ENCODE results near the gene RBM46.

The RBM46 gene, protein sequence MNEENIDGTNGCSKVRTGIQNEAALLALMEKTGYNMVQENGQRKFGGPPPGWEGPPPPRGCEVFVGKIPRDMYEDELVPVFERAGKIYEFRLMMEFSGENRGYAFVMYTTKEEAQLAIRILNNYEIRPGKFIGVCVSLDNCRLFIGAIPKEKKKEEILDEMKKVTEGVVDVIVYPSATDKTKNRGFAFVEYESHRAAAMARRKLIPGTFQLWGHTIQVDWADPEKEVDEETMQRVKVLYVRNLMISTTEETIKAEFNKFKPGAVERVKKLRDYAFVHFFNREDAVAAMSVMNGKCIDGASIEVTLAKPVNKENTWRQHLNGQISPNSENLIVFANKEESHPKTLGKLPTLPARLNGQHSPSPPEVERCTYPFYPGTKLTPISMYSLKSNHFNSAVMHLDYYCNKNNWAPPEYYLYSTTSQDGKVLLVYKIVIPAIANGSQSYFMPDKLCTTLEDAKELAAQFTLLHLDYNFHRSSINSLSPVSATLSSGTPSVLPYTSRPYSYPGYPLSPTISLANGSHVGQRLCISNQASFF

DNA sequence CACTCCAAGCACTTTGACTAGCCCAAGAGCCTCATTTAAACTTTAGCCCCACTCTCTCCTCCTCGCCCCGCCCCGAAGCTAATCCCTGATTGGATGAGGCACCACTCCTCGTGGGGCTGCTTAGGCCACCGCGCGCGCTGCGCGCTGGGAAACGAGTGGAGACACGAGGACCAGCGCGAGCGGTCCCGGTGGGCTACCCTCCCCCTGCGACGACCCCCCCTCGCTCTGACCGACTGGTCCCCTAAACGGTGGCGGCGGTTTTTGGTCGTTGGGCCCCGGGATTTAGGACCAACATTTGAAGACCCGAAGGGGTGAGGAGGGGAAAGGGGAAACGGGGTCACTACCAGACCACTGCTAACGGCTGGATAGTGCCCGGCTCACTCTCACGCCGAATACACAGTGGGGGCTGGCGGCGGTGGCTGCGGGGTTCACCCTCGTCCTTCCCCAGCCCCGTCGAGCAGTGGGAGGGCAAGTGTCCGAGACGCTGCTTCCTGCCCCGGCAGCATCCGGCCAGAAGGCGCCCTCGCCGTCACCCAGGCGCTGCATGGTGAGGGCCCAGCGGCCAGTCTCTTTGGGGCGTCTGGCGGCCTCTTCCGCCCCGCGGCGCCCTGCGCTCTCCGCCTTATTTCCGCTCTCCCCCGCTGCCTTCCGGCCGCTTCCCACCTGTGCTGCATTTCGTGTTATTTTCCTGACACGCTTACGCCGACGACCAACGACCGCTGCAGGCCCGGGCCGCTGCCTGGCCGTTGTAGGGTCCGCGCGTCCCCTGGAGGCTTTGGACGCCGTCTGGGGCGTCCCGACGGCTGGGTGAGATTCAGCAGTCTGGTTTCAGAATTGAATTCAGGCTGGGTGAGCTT lies at the start of gene RBM46:
RBM46 (plus strand) TSS at position 147 of the 857 bp plus-strand sequence. CDS start 15,481 bp downstream, outside the sequence.
- DNase-seq = no peak

DNA sequence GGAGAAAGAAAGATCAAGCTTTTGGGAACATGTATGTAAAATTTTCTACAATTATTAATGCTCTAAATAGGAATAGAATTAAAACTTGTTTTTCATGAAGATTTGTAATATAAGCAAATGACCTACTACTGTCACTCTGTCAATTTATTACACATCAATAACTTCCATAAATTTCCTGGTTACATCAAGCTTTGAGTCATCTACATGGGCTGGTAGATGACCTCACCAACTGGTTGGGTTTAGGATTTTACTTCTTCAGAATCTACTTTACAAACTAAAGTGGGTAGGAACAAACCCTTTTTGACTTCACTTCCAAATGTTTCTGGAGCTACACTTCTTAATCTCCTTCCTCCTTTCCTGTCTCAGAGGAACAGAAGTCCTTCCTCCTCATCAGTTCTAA lies 49.3 kb upstream of the RBM46 start:
- no peak for DNase-seq

DNA sequence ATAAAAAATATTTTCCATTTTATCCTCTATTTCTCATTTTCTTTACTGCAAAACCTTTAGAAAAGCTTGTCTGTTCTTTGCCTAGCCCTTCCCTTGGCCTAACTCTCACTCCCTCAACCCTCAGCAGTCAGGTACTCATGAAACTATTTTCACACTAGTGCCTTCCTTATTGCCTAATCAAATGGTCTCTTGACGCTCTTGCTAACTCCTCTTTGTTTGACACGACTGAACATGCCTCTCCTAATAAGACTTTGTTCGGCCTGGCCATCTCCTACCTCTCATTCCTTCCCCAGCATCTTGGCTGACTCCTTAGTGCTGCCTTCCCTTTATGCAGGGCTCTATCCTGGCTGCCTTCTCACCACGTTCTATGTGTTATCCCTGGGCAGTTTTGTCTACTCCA lies 48.4 kb upstream of the RBM46 start:
- no peak for DNase-seq

- no peak for DNase-seq
Observed at GRCh38 chr4:154736770-154737169, 44.3 kb upstream of the RBM46 start.

- no peak for DNase-seq
Observed at GRCh38 chr4:154738426-154738825, 42.6 kb upstream of the RBM46 start.

DNA sequence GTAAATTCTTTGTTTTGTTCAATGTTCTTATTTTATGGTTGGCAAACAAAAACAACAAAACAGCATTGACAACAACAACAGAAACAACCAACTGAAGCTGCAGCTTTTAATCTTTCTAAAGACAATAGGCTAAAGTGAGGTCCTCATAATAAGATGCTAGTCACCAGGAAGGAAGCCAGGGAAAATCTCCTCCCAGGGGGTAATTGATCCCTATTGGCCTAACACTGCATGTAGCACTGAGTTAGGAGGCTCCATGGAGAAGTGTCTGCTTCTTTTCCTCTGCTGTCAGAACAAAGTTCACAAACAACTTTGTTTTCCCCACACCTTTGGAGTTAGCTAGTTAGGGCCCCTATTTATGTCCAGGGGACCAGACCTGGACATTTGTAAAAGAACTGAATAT lies 42.0 kb upstream of the RBM46 start:
- no peak for DNase-seq

DNA sequence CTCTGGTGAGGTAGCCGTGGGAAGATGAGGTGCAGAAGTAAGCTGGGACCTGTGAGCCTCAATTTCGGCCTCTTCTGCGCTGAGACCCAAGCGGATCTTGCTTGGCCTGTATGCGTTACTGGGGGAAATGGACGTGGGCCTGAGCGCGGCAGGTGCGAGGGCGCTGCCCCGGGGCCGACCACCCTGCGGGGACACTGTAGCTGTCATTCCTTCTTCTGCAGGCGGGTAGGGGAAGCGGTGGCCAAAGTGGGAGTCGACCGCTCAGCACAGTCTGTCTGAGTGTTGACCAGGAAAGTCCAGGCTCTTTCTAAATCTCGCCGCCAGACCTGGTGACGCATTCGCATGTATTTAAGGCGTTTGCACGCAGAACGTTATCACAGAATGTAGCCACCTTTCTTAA lies 40.6 kb upstream of the RBM46 start:
- no peak for DNase-seq

DNA sequence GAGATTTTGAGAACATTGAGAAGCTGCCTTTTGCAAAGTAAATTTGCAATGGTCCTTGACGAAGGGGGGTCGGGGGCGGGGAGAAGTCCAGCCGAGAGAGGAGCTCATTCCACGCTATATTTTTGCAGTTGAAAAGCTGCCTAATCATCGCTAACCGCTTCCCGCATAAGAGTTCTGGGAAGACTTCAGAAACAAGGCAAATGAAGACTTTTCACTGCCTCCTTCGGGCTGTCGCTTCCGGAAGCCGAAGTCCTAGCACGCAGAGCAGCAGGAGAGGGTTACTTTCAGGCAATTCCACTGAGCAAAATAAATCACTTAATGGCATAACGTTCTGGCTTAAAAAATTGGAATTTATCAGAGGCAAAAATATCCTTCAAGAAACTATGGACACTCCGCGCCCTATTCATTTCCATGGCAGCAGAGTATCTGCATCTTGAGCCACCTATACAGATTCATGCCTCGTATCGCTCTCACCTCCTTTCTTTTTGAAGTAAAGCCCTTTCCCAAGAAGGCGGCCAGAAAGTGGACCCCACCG lies 39.9 kb upstream of the RBM46 start:
- DNase-seq = no peak

DNA sequence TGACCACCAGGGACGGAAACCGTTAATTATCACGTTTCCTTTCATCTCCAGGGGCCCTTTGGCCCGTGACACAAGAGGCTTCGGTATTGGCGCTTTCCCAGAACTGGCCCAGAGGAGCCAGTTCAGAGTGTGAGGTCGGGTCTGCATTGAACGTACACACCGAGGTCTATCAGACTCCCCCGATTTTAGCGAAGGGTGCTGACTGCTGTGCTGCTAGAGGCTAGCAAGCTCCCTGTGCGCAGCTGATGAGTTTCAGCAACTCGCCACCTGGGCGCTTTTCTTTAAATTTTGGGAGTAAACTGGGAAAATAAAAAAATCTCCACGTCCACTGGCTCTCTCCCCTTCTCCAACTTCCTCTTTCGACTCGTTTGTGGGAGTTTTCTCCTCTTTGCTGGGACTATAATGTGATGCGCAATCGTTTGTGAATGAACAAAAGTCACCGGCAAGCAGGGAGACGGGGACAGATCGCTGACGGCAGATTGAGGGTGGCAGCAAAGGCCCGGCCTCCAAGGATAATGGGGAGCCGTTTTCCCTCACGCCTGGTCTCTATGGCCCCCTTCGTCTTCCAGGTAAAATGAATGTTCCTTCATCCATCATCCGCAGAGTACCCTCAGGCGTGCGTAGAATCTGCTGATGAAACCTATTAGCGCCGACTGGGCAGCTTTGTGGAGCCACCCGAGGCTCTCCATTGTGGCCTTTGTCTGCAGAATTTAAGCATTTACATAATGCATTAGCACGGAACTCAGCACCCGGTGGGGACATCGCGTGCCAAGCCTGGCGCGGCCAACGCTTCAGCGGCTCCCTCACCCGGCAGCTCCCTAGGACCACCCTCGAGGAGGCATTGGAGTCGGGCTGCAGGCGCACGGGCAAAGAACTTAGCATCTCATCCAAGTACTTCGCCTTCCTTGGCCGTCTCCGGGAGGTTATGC lies 38.9 kb upstream of the RBM46 start:
- no peak for DNase-seq

DNA sequence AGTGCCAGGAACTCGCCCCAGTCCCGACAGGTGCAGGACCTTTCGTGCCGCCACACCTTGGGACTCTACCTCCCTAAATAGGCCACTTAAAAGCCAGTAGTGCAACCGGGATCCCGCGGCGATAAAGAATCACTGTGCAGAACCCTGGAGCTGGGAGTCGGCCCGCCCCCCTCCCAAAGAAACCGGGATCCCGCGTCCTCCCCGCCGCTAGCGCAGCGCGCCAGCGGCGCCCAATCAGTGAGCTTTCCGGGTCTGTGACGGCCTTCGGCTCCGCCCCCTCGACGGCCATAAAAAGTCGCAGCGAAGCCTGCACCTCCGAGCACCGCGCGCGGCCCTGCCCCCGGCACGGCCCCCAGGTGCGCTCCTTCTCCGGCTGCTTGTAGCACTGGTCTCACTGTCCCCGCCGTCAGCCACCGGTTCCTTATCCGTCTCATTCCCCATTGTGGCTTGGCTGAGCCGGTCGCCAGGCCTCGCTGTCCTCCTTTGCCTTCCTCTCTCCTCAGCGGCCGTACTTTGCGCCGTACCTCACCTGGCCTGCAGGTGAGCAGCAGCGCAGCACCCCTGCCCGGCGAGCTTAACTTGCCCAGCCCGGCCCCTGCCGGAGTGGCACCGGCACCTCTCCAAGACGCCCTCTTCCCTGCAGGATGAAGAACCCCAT lies 37.3 kb upstream of the RBM46 start, which contains the start of gene LRAT:
LRAT (plus strand) TSS at position 318 of the 658 bp plus-strand sequence; CDS start at position 645, 327 bp downstream.
- peak; percentile 21 to 48 for DNase-seq

- DNase-seq = no peak
Observed at GRCh38 chr4:154744341-154744926, 36.6 kb upstream of the RBM46 start.

GRCh38 chr4:154757713-154758112 lies 23.4 kb upstream of the RBM46 start:
- no peak for DNase-seq

DNA sequence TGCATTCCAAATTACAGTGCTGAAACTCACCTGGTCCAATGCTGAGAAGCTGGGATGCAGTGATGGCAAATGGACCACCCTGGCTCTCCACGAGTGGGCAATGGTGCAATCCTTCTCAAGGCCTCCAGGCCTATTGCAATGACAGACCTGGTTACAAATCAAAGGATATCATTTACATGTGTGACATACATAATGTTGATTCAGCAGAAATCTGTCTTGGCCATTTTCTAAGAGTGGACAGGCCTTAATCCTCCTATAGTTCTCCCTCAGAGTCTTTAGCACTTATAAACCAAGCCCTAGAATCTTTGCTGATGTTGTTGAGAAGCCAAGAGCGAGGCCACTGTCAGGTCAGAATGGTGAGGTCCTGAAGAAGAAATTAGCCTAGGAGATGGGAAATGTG lies 20.2 kb upstream of the RBM46 start:
- DNase-seq = no peak

DNA sequence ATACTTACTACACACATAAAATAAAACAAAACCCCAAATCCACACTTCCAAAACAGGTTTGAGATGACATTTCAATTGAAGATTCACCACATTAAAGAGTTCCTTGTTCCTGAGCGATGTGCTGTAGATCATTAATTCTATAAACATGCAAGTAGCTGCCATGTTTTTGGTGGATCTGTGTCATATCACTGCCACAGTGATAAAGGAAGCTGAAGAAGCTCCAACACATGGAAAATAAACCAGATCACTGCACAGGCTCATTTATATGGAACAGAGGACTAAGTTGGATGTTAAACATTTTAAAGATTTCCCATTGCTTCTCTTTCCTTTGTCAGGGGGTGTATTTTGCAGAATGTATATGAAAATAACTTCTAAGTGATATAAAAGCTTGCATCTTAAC lies 2.8 kb upstream of the RBM46 start:
- no peak for DNase-seq

- no peak for DNase-seq
Observed at GRCh38 chr4:154779362-154779947, 1.6 kb upstream of the RBM46 start.

DNA sequence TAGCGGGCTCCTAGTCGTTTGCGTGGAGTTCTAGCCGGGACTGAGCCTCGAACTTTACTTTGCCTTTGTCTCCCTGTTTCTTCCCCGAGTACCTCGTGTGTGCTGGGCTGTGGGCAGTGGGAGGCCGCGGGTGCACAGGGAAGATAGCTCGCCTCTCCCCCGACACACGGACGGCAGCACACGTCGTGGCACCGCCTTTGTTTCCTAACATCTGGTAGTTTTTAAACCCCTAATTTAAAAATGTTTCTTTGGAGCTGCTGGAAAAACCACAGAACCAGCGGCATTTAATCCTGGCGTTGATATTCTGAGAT lies 866 bp downstream of the RBM46 start:
- DNase-seq = no peak

DNA sequence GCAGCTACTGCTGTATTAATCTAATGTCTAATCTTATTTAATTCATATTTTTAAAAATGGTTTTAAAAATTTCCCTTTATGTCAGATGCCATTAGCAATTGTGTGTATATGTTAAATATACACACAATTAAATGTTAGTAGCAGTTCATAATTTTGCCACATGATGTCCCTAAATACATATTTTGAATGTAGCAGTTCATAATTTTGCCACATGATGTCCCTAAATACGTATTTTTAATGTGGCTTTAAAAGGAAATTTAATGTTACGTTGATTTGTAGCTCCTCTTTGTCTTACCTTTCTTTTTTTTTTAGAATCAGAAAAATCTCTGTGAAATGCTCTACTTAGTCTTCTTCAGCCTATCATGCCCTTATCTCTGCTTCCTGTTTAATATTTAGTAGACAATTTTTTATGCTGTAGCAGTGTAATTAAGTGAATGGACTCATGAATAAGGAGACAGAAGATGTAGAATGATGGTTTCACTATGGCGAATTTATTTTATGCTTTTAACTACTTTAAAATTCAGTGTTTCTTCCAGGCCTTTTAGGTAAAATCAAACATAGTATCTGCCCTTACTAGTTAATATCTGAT lies 26.1 kb downstream of the RBM46 start:
- no peak for DNase-seq

DNA sequence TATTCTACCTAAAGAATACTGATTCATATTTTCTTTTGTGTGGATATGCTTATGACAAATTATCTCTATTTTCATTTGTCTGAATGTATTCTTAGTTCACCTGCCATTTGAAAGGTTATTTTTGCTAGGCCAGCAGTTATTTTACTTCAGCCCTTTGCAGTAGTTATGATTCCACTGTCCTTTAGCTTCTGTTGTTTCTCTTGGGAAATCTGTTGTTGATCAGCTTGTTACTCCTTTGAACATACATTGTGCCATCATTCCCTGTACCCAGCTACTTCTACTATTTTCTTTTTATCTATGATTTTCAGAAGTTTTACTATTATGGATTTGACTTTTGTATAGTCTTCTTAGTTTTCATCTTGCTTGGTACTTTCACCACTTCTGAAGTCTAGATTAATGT lies 37.2 kb downstream of the RBM46 start:
- no peak for DNase-seq

DNA sequence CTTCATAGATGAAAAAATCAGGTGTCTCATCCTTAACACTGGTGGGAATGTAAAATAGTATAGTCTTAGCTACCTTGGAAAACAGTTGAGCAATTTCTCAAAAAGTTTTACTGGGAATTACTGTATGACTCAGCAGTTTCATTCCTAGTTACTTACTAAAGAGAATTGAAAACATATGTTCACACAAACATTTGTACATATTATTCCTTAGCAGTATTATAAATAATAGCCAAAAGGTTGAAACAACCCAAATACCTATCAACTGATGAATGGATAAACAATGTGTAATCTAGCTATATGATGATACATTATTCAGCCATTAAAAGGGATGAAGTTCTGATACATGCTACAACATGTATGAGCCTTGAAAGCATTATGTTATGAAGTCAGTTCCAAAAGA lies 41.7 kb downstream of the RBM46 start:
- no peak for DNase-seq

DNA sequence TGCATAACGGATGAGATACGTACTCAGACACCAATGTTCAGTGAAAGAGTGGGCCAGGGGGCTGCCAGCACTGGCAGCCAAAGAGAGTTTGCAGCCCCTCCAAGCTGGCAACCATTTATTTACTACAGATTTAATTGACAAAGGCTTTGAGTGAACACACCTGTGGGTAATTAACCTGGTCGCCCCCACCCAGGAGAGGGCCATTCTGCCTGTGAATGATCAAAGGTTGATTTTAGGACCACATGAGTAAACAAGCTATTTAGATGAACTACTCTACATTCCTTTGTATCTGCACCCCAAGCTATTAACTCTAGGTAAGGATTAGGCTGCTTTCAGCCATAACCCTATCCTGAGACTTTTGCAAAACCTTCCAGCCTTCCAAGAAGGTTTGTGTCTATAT lies 55.0 kb downstream of the RBM46 start:
- DNase-seq = no peak

GRCh38 chr4:154836513-154836912 lies 55.4 kb downstream of the RBM46 start:
- DNase-seq = no peak
